ENCODE data around the gene NCKAP5L.
"Not testable (repeated sequence)": the region's sequence is repeated elsewhere in the genome, so short reads cannot be mapped to it uniquely, and the experiment has no call there.

NCKAP5L gene

GRCh38 chr12:49796606-49797448, 31.4 kb downstream of the NCKAP5L start:
- DNase-seq = no peak

- no peak for DNase-seq
Measured at GRCh38 chr12:49796155-49796554, 32.1 kb downstream of the NCKAP5L start.

GRCh38 chr12:49795654-49796105, 32.5 kb downstream of the NCKAP5L start:
- no peak for DNase-seq

- DNase-seq = no peak
Measured at GRCh38 chr12:49794811-49795653, 33.2 kb downstream of the NCKAP5L start.

GRCh38 chr12:49794021-49794420, 34.2 kb downstream of the NCKAP5L start:
- DNase-seq = no peak

- no peak for DNase-seq
Measured at GRCh38 chr12:49793620-49794019, 34.6 kb downstream of the NCKAP5L start.

- DNase-seq = no peak
Measured at GRCh38 chr12:49792976-49793580, 35.1 kb downstream of the NCKAP5L start.

- DNase-seq = no peak
Measured at GRCh38 chr12:49792181-49792970, 35.8 kb downstream of the NCKAP5L start.

- no peak for DNase-seq
Measured at GRCh38 chr12:49791700-49792099, 36.5 kb downstream of the NCKAP5L start.

GRCh38 chr12:49790741-49791555, 37.3 kb downstream of the NCKAP5L start:
- no peak for DNase-seq

GRCh38 chr12:49789992-49790391, 38.2 kb downstream of the NCKAP5L start:
- no peak for DNase-seq

- DNase-seq = no peak
Measured at GRCh38 chr12:49787672-49788071, 40.5 kb downstream of the NCKAP5L start.

- DNase-seq = no peak
Measured at GRCh38 chr12:49784756-49785409, 43.3 kb downstream of the NCKAP5L start.

- no peak for DNase-seq
Measured at GRCh38 chr12:49783917-49784676, 44.1 kb downstream of the NCKAP5L start.

- DNase-seq = not testable (repeated sequence)
Measured at GRCh38 chr12:49780914-49781313, 47.3 kb downstream of the NCKAP5L start.

- no peak for DNase-seq
Measured at GRCh38 chr12:49779581-49779980, 48.6 kb downstream of the NCKAP5L start.

- DNase-seq = peak; percentile 74
Measured at GRCh38 chr12:49777800-49778748, 50.1 kb downstream of the NCKAP5L start.

GRCh38 chr12:49777341-49777740, 50.9 kb downstream of the NCKAP5L start:
- DNase-seq = no peak

- DNase-seq = no peak
Measured at GRCh38 chr12:49776858-49777257, 51.4 kb downstream of the NCKAP5L start.

Data from CD4-positive, alpha-beta T cell treated with Interleukin-21 for 1 hour (primary cell).